Kidney capillary endothelial cell (primary cell): Measurements from ENCODE around the gene MRPL51.
"Not testable (repeated sequence)": the region's sequence is repeated elsewhere in the genome, so short reads cannot be mapped to it uniquely, and the experiment has no call there.

Experiments
- DNase-seq: peaks from one replicate; pipeline ENCODE4 v3.0.0-alpha.2; 2018; ENCODE audit warnings: low spot score

MRPL51 gene

DNA sequence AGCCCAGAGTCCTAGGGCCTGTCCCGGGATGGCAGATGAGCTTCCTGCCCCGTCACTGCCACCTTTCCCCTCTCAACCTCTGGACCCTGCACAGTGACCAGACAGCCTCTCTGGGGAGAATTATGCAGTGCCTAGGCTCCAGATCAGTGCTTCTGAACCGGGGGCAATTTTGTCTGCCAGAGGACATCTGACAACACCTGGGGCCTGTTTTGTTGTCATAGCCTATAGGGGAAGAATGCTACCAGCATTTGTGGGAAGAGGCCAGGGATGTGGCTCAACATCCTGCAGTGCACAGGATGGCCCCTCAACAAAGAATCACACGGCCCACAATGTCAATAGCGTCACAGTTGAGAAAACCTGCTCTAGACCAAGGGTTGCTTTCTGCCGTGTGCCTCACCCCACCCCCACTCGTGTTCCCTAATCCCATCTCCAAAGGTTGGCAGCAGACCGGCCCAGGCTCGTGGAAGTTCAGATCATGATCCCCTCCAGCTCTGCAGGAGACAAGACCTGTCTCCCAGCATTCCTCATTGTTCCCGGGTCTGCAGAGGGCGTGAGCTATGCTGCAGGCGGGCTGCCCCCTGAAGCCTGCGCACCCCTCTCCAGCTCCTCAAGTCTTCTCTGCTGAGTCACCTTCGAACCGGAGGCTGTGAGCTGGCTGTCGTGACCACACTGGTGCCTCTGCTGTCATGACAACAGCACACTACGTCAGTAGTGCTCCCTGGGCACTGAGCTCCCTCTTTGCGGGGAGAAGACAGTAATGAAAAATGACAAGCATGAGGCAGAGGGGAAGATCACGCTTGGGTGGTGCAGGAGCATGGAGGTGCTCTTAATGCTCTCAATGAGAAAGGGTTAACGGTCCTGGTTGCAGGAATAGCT is 39.2 kb upstream of the MRPL51 start:
- DNase-seq = peak; percentile 94

DNA sequence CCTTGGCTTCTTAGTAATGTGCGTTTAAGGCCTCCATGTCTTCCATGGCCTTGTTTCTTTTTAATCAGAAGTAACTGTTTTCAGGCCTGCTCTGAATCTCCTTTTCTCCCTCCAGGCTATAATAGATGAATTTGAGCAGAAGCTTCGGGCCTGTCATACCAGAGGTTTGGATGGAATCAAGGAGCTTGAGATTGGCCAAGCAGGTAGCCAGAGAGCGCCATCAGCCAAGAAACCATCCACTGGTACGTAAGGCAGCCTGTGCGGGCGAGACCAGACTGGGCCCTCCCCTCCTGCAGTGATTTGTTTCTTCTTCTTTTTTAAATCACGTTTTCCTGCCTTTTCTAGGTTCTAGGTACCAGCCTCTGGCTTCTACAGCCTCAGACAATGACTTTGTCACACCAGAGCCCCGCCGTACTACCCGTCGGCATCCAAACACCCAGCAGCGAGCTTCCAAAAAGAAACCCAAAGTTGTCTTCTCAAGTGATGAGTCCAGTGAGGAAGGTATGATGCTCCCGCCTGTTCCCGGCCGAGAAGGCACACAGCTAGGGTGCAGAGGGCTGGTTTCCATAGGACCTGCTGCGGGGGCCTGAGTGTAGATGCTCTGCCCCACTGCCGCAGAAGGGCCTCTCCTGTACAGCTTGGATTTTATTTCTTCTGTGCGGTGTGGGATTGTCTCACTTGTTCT is 37.7 kb upstream of the MRPL51 start:
- DNase-seq = no peak

- DNase-seq = no peak
These were observed 36.3 kb upstream of the MRPL51 start for GRCh38 chr12:6529291-6529737.

- DNase-seq = no peak
These were observed 35.6 kb upstream of the MRPL51 start for GRCh38 chr12:6528539-6529235.

DNA sequence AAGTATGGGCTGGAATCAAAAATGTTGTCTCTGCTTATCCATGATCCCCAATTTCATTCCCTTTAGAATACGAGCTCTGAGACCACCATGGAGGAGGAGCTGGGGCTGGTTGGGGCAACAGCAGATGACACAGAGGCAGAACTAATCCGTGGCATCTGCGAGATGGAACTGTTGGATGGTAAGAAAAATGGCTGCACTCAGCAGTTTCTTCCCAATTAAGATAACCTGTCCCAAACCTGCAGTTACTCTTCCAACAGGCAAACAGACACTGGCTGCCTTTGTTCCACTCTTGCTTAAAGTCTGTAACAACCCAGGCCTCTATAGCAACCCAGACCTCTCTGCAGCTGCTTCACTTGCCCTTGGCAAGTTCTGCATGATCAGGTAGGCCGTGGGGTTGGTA is 34.6 kb upstream of the MRPL51 start:
- no peak for DNase-seq

DNA sequence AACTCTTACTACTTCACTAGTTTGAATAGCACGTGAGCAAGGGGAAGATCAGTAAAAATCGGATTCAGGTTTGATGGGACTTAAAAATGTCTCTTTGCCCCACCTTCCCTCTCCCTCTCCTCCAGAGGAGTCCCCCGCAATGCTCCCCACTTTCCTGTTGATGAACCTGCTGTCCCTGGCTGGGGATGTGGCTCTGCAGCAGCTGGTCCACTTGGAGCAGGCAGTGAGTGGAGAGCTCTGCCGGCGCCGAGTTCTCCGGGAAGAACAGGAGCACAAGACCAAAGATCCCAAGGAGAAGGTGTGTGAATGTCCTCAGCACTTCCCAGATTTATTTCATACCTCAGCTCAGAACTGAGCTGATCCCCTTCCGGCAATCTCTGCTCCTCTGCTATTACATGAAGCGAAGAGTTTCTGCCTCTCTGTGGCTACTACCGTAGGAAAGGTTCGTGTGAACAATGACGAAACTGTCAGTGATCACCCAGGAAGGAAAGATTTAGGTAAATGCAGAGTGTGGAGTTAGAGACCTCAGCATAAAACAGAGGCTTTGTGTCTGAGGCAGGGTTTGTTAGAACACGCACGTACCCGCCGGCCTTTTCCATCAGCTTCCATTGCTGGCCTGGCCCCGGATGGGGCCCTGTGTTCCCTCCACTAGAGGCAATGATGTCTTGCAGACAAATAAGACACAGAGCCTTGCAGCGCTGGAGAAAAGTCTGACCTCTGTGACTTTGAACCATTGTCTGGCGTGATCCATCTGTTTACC is 33.9 kb upstream of the MRPL51 start:
- DNase-seq = no peak

GRCh38 chr12:6526201-6526600 is 33.1 kb upstream of the MRPL51 start:
- no peak for DNase-seq

- DNase-seq = no peak
These were observed 31.6 kb upstream of the MRPL51 start for GRCh38 chr12:6524648-6525047.

GRCh38 chr12:6523708-6524107 is 30.6 kb upstream of the MRPL51 start:
- no peak for DNase-seq

DNA sequence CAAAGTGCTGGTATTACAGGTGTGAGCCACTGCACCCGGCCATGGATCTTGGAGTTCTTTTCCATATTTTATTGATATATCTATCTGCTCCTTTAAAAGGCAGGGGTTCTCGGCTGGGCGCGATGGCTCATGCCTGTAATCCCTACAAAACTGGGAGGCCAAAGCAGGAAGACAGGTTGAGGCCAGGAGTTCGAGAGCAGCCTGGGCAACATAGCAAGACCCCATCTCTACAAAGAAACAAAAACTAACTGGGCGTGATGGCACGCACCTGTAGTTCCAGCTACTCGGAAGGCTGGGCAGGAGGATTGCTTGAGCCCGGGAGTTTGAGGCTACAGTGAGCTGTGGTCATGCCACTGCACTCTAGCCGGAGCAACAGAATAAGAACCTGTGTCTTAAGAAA is 29.1 kb upstream of the MRPL51 start:
- DNase-seq = no peak

GRCh38 chr12:6520186-6520585 is 27.1 kb upstream of the MRPL51 start:
- no peak for DNase-seq

DNA sequence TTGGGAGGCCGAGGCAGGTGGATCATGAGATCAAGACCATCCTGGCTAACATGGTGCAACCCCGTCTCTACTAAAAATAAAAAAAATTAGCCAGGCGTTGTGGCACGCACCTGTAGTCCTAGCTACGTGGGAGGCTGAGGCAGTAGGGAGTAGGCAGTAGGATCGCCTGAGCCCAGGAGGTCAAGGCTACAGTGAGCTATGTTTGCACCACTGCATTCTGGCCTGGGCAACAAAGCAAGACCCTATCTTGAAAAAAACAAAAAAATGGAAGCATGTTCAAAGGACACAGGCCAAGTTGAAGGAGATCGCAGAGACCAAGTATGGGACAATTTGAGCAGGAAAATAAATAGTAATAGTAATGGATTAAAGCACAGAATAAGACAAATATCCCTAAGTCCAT is 15.0 kb upstream of the MRPL51 start:
- DNase-seq = no peak

DNA sequence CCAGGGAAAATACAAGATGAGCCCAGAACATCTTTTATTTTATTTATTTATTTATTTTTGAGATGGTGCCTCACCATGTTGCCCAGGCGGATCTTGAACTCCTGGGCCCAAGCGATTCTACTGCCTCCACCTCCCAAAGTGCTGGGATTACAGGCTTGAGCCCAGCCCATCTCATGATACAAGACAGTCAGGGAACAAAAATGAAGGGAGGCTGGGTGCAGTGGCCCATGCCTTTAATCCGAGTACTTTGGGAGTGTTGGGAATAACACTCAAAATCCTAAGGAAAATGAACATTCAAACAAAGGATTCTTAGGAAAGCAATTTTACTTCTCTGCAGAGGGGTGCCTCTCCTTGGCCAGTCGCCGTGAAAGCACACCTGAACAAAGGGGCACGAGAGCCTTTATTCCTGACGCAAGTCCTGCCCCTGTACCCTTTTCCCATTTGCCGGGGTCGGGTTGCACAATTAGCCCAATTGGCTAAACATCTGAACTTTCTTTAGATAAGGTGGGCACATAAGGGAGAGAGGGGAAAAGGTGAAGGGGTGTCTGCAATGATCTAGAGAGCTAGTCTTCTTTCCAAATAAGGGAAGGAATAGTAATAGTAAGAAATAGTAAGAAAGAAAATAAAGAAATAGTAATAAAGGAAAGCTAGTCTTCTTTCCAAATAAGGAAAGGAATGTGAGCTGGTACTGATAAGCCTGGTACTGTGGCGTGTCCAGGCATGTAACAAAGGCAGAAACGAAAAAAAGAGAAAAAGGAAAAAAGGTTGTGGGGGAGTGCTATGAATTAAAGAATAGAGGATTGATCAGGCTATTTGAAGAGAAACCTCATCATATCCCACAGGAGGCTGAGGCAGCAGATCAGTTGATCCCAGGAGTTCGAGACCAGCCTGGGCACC is 14.3 kb upstream of the MRPL51 start:
- DNase-seq = no peak

DNA sequence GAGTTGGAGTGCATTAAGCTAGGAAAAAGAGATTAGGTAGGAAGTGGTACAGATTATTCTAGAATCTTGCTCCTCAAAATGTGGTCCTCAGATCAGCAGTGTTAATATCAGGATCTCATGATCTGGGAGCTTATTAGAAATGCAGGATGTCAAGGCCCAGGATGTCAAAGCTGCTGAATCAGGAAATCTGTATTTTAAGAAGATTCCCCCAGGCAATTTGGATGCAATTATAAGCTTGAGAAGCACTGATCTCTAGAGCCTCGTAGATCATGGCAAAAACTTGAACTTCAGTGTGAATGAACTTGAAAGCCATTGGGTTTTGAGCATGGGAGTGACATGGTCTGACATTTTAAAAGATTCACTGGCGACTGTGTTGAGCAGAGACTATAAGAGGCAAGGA is 7.4 kb upstream of the MRPL51 start:
- DNase-seq = no peak

DNA sequence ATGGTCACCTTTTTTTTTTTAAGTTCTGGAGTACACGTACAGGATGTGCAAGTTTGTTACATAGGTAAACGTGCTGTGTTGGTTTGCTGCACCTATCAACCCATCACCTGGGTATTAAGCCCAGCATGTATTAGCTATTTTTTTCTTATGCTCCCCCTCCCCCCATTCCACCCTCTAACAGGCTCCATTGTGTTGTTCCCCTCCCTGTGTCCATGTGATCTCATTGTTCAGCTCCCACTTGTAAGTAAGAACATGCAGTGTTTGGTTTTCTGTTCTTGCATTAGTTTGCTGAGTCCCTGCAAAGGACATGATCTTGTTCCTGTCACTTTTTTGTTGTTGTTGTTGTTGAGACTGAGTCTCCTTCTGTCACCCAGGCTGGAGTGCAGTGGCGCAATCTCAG is 4.2 kb upstream of the MRPL51 start:
- not testable (repeated sequence) for DNase-seq

GRCh38 chr12:6494968-6495367 is 1.9 kb upstream of the MRPL51 start:
- no peak for DNase-seq

- peak; percentile 52 for DNase-seq
These were observed 1.2 kb upstream of the MRPL51 start for GRCh38 chr12:6494258-6494743.

- DNase-seq = peak; percentile 96
These were observed 615 bp upstream of the MRPL51 start, which contains the start of gene NCAPD2 for GRCh38 chr12:6493497-6494257. NCAPD2 (plus strand) TSS chr12:6494102; CDS start chr12:6495099, 997 bp downstream.

- DNase-seq = not testable (repeated sequence)
These were observed 2.4 kb downstream of the MRPL51 start for GRCh38 chr12:6490673-6491072.

- no peak for DNase-seq
These were observed 3.6 kb downstream of the MRPL51 start for GRCh38 chr12:6489449-6489848.
